Stomach (tissue), 4 donors: ENCODE results near the gene DGCR6L.

Source experiments
- EP300 ChIP-seq: sonication (generic); formaldehyde crosslinking; IDR thresholded peaks from one replicate; pipeline ENCODE4 v1.6.1; 2017; ENCODE audit warnings: antibody characterized with exemption
- POLR2A ChIP-seq, 4 donors: fragments of 450-650 bp; IDR thresholded peaks; one replicate each; pipeline ENCODE4 v1.6.1; 2016; ENCODE audit warnings: antibody characterized with exemption in 4 of 4, control low read depth in 2 of 4, mild to moderate bottlenecking in 1 of 4, moderate library complexity in 1 of 4

- no peak for TF ChIP-seq EP300
- TF ChIP-seq POLR2A (IDR thresholded peaks at IDR 0.05): no peak
Observed at GRCh38 chr22:20268279-20269012, 51.4 kb downstream of the DGCR6L start, which contains the start of gene RTN4R.
